Measurements from ENCODE around the gene ELAVL3. TPM values are rescaled to one million over a fixed set of nuclear protein-coding genes. Genes with fewer than 3 reads are reported as not detected.

Gene ELAVL3
- total and polyA plus RNA-seq, 3 donors from 2014 or later = 0.74 to 7.5 (median 6.1) TPM

DNA sequence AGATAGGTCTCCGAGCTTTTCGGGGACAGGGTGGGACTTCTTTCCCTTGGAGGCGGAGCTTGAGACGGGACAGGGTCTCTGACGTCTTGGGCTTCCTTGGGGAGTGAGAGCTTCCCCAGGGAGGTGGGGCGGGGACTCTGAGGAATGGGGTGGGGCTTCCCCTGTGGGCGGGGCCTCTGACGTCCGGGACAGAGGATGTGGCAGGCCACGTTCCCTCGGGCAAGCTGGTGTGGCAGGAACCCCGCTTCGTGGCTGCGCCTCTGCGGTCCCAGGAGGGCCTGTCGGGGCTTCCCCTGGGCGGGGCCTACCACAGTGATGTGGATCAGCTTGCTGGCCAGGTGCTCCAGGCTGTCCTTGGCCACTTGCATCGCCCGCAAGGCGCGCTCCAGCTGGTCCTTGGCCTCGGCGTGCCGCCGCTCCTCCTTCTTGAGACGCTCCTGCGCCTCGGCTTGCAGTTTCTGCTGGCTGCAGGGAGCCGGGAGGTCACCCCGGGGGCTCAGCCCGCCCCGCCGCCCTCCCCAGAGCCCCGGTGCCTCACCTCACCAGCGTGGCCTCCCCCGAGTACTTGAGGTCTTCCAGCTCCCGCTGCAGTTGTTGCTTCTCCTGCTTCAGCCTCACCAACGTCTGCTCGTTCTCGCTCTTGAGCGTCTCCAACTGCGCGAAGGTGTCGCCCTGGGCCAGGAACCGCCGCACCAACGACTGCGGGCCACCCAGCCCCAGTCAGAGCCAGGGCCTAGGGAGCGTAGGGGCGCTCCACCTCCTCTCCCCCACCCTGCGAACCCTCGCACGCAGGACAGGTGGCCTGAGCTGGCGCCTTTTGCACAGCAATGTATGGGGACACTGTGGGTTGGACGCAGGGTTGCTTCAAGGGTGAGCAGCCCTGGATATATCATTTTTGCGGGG, 58.4 kb downstream of the ELAVL3 start:
- no peaks in the 10 kb centered on the region for H3K27me3 ChIP-seq
- WGBS, 2 donors = 2 to 6% methylated on average over 12 to 53 of the region's 56 CpGs
- intact Hi-C loops (cut with DNase I; ENCODE audit: low total_unique reads) = no loop called here
- no peaks in the 10 kb centered on the region for H3K9me3 ChIP-seq
- TF ChIP-seq, protein P1, sequence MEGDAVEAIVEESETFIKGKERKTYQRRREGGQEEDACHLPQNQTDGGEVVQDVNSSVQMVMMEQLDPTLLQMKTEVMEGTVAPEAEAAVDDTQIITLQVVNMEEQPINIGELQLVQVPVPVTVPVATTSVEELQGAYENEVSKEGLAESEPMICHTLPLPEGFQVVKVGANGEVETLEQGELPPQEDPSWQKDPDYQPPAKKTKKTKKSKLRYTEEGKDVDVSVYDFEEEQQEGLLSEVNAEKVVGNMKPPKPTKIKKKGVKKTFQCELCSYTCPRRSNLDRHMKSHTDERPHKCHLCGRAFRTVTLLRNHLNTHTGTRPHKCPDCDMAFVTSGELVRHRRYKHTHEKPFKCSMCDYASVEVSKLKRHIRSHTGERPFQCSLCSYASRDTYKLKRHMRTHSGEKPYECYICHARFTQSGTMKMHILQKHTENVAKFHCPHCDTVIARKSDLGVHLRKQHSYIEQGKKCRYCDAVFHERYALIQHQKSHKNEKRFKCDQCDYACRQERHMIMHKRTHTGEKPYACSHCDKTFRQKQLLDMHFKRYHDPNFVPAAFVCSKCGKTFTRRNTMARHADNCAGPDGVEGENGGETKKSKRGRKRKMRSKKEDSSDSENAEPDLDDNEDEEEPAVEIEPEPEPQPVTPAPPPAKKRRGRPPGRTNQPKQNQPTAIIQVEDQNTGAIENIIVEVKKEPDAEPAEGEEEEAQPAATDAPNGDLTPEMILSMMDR (IDR thresholded peaks at IDR 0.05) = no peak
- no peak for TF ChIP-seq POLR2A (IDR thresholded peaks at IDR 0.05)
- H3K4me1 ChIP-seq = peaks cover 25% of the 10 kb centered on the region
- no peak overlapping the region for H3K27ac ChIP-seq
- DNase-seq = peak; percentile 63
- peak overlapping the region in 1 of 2 donors; percentile 11 for H3K4me3 ChIP-seq
- H3K36me3 ChIP-seq (ENCODE audit: low read depth, missing control alignments) = no peaks in the 10 kb centered on the region

- no peaks in the 10 kb centered on the region for H3K36me3 ChIP-seq (ENCODE audit: low read depth, missing control alignments)
- no peak overlapping the region for H3K27ac ChIP-seq
- H3K4me3 ChIP-seq = peak overlapping the region in 1 of 2 donors; percentile 11
- H3K27me3 ChIP-seq = no peaks in the 10 kb centered on the region
- peaks cover 25% of the 10 kb centered on the region for H3K4me1 ChIP-seq
- DNase-seq = peak; percentile 61
- intact Hi-C loops (cut with DNase I; ENCODE audit: low total_unique reads) = no loop called here
- WGBS, 2 donors = 16 to 30% methylated on average over 21 to 35 of the region's 36 CpGs
- H3K9me3 ChIP-seq = no peaks in the 10 kb centered on the region
- no peak for TF ChIP-seq POLR2A (IDR thresholded peaks at IDR 0.05)
- TF ChIP-seq, protein P1 (IDR thresholded peaks at IDR 0.05) = no peak
These were observed 59.3 kb downstream of the ELAVL3 start for GRCh38 chr19:11421371-11422098.

DNA sequence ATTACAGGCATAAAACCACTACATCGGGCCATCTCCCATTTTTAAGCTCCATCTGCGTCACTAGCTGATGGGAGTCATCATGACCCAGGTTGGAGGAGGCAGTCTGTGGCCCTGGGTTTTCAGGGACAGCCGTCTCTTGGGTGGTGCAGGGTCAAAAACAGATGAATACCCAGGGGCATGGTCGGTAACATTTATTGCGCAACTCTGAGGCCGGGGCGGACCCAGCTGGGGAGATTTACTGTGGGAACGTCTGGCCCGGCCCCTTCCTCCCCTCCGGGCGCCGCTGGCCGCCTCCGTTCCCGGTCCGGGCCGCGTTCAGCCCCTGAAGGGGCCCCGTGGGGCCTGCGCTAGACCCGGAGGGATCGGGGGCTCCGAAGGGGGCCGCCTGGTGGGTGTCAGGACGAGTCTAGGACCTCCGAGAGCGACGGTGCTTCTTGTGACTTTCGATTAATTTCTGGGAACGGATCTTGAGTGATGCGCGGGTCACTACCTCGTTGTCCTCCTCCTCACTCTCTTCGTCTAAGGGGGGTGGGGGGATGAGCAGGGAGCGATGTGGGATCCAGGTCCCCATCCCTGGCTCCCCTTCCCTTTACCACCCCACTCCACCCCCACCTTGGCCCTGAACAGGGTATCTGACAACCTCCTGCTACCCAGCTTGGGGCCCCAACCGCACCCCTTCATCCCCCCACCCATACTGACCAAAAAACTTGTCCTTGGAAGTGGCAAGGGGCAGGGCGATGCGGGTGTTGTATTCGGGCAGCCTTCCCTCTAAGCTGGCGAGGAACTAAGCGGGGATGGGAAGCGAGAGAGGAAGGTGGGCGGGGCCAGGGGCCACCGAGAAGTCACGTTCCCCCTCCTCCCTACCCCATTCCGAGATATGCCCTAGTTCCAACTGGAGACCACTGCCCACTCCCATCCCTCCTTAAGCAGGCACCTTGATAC, 60.1 kb downstream of the ELAVL3 start:
- Histone ChIP-seq H3K4me3 (no peak overlapping the region), H3K36me3 (ENCODE audit: low read depth, missing control alignments) (no peaks in the 10 kb centered on the region), H3K27ac (peak overlapping the region in 1 of 2 donors; percentile 20), H3K4me1 (peaks cover 25% of the 10 kb centered on the region), H3K9me3 (no peaks in the 10 kb centered on the region), H3K27me3 (no peaks in the 10 kb centered on the region)
- intact Hi-C loops (cut with DNase I; ENCODE audit: low total_unique reads) = no loop called here
- TF ChIP-seq, protein P1 (IDR thresholded peaks at IDR 0.05) = no peak
- TF ChIP-seq POLR2A (IDR thresholded peaks at IDR 0.05) = no peak
- 6 to 16% methylated on average over 5 to 38 of the region's 46 CpGs for WGBS, 2 donors
- DNase-seq = no peak

GRCh38 chr19:11418549-11419506, 62.0 kb downstream of the ELAVL3 start, which contains the start of gene RGL3:
Gene RGL3, minus strand, starts transcription at chr19:11419314. Its CDS starts 36 bp downstream, at chr19:11419278.
- H3K4me3 ChIP-seq = peak within 1 kb of the TSS; percentile 5 to 27
- no peak for TF ChIP-seq POLR2A (IDR thresholded peaks at IDR 0.05)
- TF ChIP-seq, protein P1 (IDR thresholded peaks at IDR 0.05) = no peak
- no peaks in the 10 kb centered on the region for H3K36me3 ChIP-seq (ENCODE audit: low read depth, missing control alignments)
- no peaks in the 10 kb centered on the region for H3K9me3 ChIP-seq
- no peak within 1 kb of the TSS for H3K27ac ChIP-seq
- no peak for DNase-seq
- H3K4me1 ChIP-seq = peaks cover 23% of the 10 kb centered on the region
- intact Hi-C loops (cut with DNase I; ENCODE audit: low total_unique reads) = no loop called here
- no peaks in the 10 kb centered on the region for H3K27me3 ChIP-seq
- 4% methylated on average over 51 of the region's 72 CpGs; no CpG with 5 or more reads in 1 of the 2 donors for WGBS, 2 donors
